Stimulated activated CD8-positive, alpha-beta memory T cell treated with anti-CD3 and anti-CD28 coated beads, Interleukin-15, amount 100 ng/mL, for 1 hour (primary cell): ENCODE results near the gene NXT1.

Source experiments
- DNase-seq: peaks from one replicate; pipeline ENCODE4 v3.0.0-alpha.2; 2020; ENCODE audit warnings: low read depth

The NXT1 gene

GRCh38 chr20:23361119-23361475 is 10.5 kb downstream of the NXT1 start:
- DNase-seq = no peak

GRCh38 chr20:23361476-23362391 is 11.1 kb downstream of the NXT1 start, which contains the start of gene GZF1:
Gene GZF1 (plus strand): TSS chr20:23362182. CDS start chr20:23364384, 2,202 bp downstream.
- DNase-seq = peak; percentile 94

- DNase-seq = no peak
These were observed 12.0 kb downstream of the NXT1 start for GRCh38 chr20:23362392-23363256.

- DNase-seq = no peak
These were observed 12.7 kb downstream of the NXT1 start for GRCh38 chr20:23363257-23363649.

- no peak for DNase-seq
These were observed 15.0 kb downstream of the NXT1 start for GRCh38 chr20:23365390-23366165.

- DNase-seq = no peak
These were observed 15.8 kb downstream of the NXT1 start for GRCh38 chr20:23366384-23366783.

- DNase-seq = no peak
These were observed 17.2 kb downstream of the NXT1 start for GRCh38 chr20:23367770-23368169.

GRCh38 chr20:23368316-23369071 is 17.9 kb downstream of the NXT1 start:
- DNase-seq = no peak

GRCh38 chr20:23369072-23369823 is 18.7 kb downstream of the NXT1 start:
- no peak for DNase-seq

GRCh38 chr20:23370274-23370673 is 19.7 kb downstream of the NXT1 start:
- no peak for DNase-seq

GRCh38 chr20:23370873-23371272 is 20.3 kb downstream of the NXT1 start:
- no peak for DNase-seq

- no peak for DNase-seq
These were observed 20.9 kb downstream of the NXT1 start for GRCh38 chr20:23371496-23371895.

GRCh38 chr20:23374441-23374840 is 23.9 kb downstream of the NXT1 start:
- no peak for DNase-seq

- DNase-seq = no peak
These were observed 25.2 kb downstream of the NXT1 start for GRCh38 chr20:23375827-23376226.

GRCh38 chr20:23379772-23380171 is 29.2 kb downstream of the NXT1 start:
- no peak for DNase-seq

- no peak for DNase-seq
These were observed 31.3 kb downstream of the NXT1 start for GRCh38 chr20:23381876-23382275.

- DNase-seq = no peak
These were observed 35.9 kb downstream of the NXT1 start for GRCh38 chr20:23386304-23387117.

GRCh38 chr20:23387118-23387443 is 36.5 kb downstream of the NXT1 start:
- no peak for DNase-seq

GRCh38 chr20:23390091-23390774 is 39.6 kb downstream of the NXT1 start:
- no peak for DNase-seq
